ENCODE data around the gene ANO9. TPM values are rescaled to one million over a fixed set of nuclear protein-coding genes. Genes with fewer than 3 reads are reported as not detected.

The ANO9 gene
- total RNA-seq, 1 experiment from 2014 or later, result not detected

- TF ChIP-seq CTCF (conservative IDR thresholded peaks at IDR 0.05; ENCODE audit: low read depth, low read length) (no peak), EZH2 (IDR thresholded peaks at IDR 0.05; ENCODE audit: borderline replicate concordance, low read depth, low read length, poor library complexity, severe bottlenecking) (no peak)
- no TSS peak for BruUV-seq (replicated peaks)
- ChIA-PET CTCF (no interaction called here), POLR2A (ENCODE audit: low non-redundant PET) (no interaction called here)
- Histone ChIP-seq H3K4me1 (ENCODE audit: insufficient read depth, low read length, poor library complexity, severe bottlenecking) (no peaks in the 10 kb centered on the region), H3K27me3 (replicated peaks; ENCODE audit: insufficient read depth, low read depth, low read length, poor library complexity) (no peaks in the 10 kb centered on the region), H3K36me3 (ENCODE audit: insufficient read depth, low read length, poor library complexity, severe bottlenecking) (no peaks in the 10 kb centered on the region), H3K27ac (ENCODE audit: low read depth, low read length, poor library complexity, severe bottlenecking) (no peak overlapping the region), H3K9me3 (ENCODE audit: low read depth, low read length, poor library complexity, severe bottlenecking) (no peaks in the 10 kb centered on the region), H3K4me3 (ENCODE audit: low read depth, low read length, poor library complexity, severe bottlenecking) (no peak overlapping the region)
- intact Hi-C loops (cut with micrococcal nuclease; ENCODE audit: unreplicated experiment), result no loop called here
- no peak for DNase-seq (ENCODE audit: low spot score)
These were observed 64.5 kb downstream of the ANO9 start for GRCh38 chr11:377174-377865.

- Histone ChIP-seq H3K4me3 (ENCODE audit: low read depth, low read length, poor library complexity, severe bottlenecking) (no peak overlapping the region), H3K4me1 (ENCODE audit: insufficient read depth, low read length, poor library complexity, severe bottlenecking) (no peaks in the 10 kb centered on the region), H3K27ac (ENCODE audit: low read depth, low read length, poor library complexity, severe bottlenecking) (no peak overlapping the region), H3K36me3 (ENCODE audit: insufficient read depth, low read length, poor library complexity, severe bottlenecking) (no peaks in the 10 kb centered on the region), H3K9me3 (ENCODE audit: low read depth, low read length, poor library complexity, severe bottlenecking) (no peaks in the 10 kb centered on the region), H3K27me3 (replicated peaks; ENCODE audit: insufficient read depth, low read depth, low read length, poor library complexity) (no peaks in the 10 kb centered on the region)
- POLR2A ChIA-PET (ENCODE audit: low non-redundant PET), result no interaction called here
- no peak for TF ChIP-seq CTCF (conservative IDR thresholded peaks at IDR 0.05; ENCODE audit: low read depth, low read length)
- TF ChIP-seq EZH2 (IDR thresholded peaks at IDR 0.05; ENCODE audit: borderline replicate concordance, low read depth, low read length, poor library complexity, severe bottlenecking), result no peak
- CTCF ChIA-PET, result no interaction called here
- no TSS peak for BruUV-seq (replicated peaks)
- no peak for DNase-seq (ENCODE audit: low spot score)
- intact Hi-C loops (cut with micrococcal nuclease; ENCODE audit: unreplicated experiment), result no loop called here
These were observed 65.2 kb downstream of the ANO9 start for GRCh38 chr11:376531-377173.

GRCh38 chr11:375065-376025 lies 66.5 kb downstream of the ANO9 start:
- DNase-seq (ENCODE audit: low spot score), result no peak
- no peak for TF ChIP-seq EZH2 (IDR thresholded peaks at IDR 0.05; ENCODE audit: borderline replicate concordance, low read depth, low read length, poor library complexity, severe bottlenecking)
- no peak for TF ChIP-seq CTCF (conservative IDR thresholded peaks at IDR 0.05; ENCODE audit: low read depth, low read length)
- Histone ChIP-seq H3K9me3 (ENCODE audit: low read depth, low read length, poor library complexity, severe bottlenecking) (no peaks in the 10 kb centered on the region), H3K4me3 (ENCODE audit: low read depth, low read length, poor library complexity, severe bottlenecking) (no peak overlapping the region), H3K27ac (ENCODE audit: low read depth, low read length, poor library complexity, severe bottlenecking) (no peak overlapping the region), H3K27me3 (replicated peaks; ENCODE audit: insufficient read depth, low read depth, low read length, poor library complexity) (no peaks in the 10 kb centered on the region), H3K36me3 (ENCODE audit: insufficient read depth, low read length, poor library complexity, severe bottlenecking) (no peaks in the 10 kb centered on the region), H3K4me1 (ENCODE audit: insufficient read depth, low read length, poor library complexity, severe bottlenecking) (no peaks in the 10 kb centered on the region)
- no TSS peak for BruUV-seq (replicated peaks)
- ChIA-PET CTCF (interaction anchor here (0.7 kb wide), 1 partner anchor 60 kb away, joined by 3 read pairs; no protein-coding TSS in a partner anchor), POLR2A (ENCODE audit: low non-redundant PET) (no interaction called here)
- intact Hi-C loops (cut with micrococcal nuclease; ENCODE audit: unreplicated experiment), result no loop called here
